GM19463 (cell line): ENCODE measurements around the gene C5orf34.
A peak's percentile ranks its signal among the peaks of the same experiment; 100 is the strongest.
"Not testable (repeated sequence)": the region's sequence is repeated elsewhere in the genome, so short reads cannot be mapped to it uniquely, and the experiment has no call there.

ENCODE experiments used
- ATAC-seq: cut with Tn5 transposase; IDR thresholded peaks from one replicate; pipeline ENCODE4 v1.9.1; 2021; ENCODE audit warnings: mild to moderate bottlenecking, moderate library complexity; ENCODE audit not compliant: unreplicated experiment

The C5orf34 gene, protein sequence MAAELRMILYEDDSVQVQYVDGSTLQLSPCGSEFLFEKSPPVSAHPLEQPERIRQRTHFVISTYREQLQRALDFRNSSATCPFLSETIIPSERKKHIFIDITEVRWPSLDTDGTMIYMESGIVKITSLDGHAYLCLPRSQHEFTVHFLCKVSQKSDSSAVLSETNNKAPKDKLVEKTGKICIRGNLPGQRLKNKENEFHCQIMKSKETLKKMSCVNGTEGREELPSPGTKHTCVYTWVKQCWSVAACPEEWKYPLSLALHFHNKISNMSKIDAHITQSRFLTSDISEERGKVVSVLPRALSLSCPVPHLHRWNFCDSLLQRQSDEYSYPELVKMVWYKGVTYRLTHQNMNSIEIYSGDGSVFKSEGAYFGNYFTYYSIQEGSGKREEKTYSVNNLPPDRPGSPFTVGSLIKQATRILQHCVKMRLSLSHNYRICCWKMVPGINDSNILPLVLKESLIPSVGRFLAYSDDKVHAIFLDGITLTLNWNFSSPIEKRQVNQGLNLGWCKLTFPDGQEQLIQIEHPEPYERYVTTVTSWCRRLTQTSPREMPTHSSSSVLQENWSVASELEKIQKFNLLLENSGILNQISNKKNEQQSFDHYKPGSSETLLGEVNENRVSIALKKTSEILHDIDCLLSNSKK

DNA sequence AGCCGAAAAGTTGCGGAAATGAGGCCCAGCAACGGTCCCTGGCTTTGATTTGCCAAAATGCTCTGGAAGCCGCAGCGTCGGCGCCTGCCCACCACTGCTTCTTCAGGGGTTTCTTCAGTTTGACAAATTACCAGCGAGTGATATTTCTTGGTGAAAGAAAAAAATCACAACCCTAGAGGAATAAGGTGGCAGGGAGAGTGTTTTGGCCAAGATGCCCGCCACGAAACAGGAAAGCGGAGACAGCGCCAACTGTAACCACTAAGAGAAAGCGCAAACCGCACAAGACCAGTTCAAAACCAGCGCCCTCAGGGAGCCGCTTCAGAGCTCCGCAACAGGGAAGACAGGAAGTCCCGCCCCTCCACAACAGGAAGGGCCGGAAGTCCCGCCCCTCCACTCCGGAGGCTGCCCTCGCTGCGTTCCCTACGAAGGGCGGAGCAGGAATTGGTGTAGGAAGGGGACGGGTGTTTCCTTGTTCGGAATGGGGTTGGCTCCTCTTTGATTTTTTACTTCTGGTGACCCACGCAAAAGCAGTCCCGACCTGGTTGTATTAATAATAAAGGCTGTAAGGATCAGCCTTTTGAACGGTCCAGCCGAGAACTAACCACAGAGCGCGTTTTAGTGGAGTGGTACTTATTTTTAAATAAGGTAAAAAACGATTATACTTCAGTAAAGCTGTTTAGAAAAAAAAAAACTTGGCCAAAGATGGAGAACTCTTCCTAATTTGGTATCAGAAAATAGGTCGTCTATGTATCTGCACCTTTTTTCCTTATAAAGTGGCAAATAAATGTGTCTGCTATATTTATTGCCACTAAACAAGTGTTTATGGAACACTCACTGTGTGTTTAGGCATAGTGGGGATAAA is at the start of gene C5orf34:
Gene C5orf34 (minus strand): TSS at position 333 of the 862 bp plus-strand sequence. CDS start 5,809 bp downstream, outside the sequence.
- peak; percentile 99 for ATAC-seq

DNA sequence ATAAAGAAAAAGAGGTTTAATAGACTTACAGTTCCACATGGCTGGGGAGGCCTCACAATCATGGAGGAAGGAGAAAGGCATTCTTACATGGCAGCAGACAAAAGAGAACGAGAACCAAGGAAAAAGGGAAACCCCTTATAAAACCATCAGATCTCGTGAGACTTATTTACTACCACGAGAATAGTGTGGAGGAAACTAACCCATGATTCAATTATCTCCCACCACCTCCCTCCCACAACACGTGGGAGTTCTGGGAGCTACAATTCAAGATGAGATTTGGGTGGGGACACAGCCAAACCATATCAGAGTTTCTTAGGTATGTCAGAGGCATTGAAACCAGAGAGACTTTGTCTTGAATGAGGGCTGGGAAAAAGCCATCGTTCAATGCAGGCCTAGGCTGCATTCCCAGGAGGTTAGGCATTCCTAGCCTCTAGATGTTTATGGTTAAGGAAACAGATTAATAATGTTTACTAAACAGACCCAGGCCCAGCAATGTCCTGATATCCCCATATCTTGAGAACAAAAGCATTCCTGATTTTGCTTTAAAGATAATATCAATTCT is 49.4 kb upstream of the C5orf34 start:
- ATAC-seq, result no peak

DNA sequence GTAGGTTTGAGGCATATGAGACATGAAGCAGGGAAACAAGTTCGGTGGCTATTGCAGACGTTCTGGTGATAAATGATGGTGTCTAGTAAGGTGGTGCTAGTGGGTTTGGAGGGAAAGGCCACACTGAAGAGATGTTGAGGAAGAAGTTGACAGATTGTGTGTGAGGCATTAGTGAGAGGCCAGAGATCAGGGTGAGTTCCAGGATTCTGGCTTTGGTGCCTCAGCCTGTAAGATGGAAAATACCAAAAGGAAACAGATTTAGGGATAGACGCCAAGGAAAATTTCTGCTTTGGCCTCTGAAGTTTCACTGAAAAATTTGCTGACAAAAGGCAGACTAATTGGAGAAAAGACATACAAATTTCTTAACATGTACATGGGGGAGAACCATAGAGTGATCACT is 48.4 kb upstream of the C5orf34 start:
- ATAC-seq, result no peak

DNA sequence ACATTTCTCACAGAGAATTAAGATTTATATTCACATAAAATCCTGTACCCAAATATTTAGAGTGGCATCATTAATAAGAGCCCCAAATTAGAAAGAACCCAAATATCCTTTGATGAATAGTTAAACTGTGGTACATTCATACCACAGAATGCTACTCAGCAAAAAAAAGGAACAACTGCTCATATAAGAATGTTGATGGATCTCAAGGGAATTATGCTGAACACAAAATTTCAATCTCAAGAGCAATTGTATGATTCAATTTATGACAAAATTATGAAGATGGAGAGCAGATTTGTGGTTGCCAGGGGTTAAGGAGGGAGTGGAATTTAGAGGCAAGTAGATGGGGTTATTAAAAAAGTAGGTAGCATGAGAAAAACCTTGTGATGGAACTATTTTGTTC is 46.4 kb upstream of the C5orf34 start:
- ATAC-seq, result no peak

- ATAC-seq, result no peak
Observed at GRCh38 chr5:43560128-43560527, 45.2 kb upstream of the C5orf34 start.

DNA sequence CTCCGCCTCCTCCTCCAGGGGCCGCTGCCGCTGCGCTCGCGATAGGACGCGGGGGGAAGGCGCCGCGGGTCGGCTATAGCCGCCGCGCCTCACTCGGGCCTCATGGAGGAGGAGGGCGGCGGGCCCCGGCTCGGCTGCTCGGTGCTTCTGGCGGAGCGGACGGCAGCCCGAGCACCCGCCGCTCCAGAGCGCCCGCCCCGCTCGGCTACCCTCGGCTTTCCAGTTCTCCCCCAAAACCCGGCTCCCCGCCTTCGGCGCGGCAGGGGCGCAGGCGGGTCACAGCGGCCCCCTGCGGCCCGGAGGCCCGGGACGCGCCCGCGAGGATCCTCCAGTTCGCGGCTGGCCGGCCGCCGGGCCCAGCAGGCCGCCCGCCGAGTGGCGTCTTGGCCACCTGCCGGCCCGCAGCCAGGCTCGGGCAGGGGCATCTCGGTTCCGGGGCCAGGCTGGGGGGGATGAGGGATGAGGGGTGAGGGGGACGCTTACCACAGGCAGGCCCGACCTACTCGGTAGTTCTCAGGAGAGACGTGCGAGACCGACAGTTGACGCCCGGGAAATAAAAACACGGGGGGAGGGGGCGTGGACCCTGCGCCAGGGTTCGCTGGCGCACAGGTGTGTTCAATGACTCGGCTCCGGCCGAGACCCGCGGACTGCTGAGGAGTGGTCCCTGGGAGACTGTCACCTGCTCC is 42.1 kb upstream of the C5orf34 start, which contains the start of gene PAIP1:
Gene PAIP1 (minus strand): TSS at position 221 of the 686 bp plus-strand sequence. CDS start 231 bp downstream, outside the sequence.
- peak; percentile 72 for ATAC-seq

DNA sequence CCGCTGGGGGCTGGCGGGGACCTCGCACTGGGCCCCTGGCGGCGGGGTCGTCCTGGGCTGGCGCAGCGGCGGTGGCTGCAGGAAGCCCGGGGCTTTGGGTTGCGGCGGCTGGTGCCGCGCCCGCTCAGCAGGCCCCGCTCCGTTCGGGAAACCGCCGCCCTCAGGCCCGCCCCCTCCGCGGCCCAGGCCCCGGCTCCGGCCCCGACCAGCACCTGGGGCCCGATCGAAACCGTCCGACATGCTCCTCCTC is 41.6 kb upstream of the C5orf34 start:
- peak; percentile 89 for ATAC-seq

- no peak for ATAC-seq
Observed at GRCh38 chr5:43555895-43556606, 41.1 kb upstream of the C5orf34 start.

DNA sequence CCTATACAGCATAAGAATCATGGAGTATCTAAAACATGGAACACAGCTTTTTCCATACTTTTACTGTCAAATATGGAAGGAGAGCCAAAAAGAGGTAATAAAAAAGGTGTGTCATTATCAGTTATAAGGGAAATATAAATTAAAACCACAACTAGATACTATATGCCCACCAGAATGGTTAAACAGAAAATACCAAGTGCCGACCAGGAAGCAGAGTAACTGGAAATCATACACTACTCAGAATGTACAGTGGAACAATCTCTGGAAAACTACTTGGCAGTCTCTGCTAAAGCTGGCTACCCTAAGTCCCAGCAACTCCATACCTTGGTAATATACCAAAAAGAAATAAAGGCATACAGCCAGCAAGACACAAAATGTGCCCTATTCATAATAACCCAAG is 39.5 kb upstream of the C5orf34 start:
- no peak for ATAC-seq

DNA sequence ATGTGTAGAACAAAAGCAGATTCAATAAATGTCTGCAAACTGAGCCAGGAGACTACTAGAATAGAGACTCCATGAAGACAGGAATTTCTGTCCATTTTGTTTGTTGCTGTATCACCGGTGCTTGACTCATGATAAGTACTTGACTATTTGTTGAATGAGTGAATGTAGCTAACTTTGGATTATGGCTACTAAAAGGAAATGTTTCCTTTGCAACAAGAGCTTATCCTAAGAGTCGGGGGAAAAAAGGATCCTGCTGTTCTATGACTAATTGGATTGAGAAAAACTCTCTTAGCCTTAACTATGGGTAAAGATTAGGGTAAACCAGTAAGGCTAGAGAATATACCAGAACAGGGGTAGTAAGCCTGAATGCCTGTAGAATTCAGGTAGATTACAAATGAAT is 38.4 kb upstream of the C5orf34 start:
- no peak for ATAC-seq

- ATAC-seq, result no peak
Observed at GRCh38 chr5:43551731-43552130, 36.8 kb upstream of the C5orf34 start.

DNA sequence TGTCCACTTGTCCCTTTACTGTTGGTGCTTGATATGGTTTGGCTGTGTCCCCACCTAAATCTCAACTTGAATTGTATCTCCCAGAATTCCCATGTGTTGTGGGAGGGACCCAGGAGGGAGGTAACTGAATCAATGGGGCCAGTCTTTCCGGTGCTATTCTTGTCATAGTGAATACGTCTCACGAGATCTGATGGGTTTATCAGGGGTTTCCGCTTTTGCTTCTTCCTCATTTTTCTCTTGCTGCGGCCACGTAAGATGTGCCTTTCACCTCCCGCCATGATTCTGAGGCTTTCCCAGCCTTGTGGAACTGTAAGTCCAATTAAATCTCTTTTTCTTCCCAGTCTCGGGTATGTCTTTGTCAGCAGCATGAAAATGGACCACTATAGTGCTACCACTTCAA is 34.3 kb upstream of the C5orf34 start:
- ATAC-seq, result not testable (repeated sequence)

DNA sequence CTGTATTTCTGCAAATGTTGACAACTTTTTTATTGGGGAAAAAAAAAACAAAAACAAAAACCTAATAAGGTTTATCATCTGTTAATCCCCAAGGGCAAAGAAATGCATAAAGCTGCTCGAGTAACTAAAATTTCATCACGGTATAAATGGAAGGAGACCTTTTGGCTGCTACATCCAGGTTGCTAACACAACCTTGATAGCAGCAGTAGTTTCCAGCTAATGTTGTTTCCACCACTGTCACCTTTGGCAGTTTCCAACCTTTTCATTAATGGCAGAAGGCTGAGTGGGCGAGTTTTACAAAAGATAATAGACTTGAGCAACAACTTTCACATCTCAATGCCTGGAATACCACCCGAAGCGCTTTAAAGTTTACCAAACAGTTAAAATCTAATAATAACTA is 33.4 kb upstream of the C5orf34 start:
- no peak for ATAC-seq

DNA sequence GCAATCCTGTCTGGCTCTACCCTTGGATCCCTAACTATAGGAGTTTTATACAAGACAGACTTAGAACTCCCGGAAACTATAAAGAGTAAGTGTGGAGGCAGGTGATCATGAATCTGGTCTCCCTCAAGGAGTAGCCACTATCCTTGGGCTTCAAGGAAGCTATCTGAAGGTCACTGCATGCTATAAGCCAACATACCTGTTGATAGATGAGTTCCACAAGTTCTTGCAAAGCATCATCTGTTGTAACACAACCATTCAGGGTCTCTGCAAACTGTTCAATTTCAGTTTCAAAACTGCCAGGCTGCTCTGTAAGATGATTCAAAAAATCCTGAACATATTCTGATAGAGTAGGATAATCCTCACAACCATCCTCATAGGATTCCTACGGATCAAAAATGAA is 32.6 kb upstream of the C5orf34 start:
- ATAC-seq, result no peak

- no peak for ATAC-seq
Observed at GRCh38 chr5:43543434-43543833, 28.5 kb upstream of the C5orf34 start.

- ATAC-seq, result no peak
Observed at GRCh38 chr5:43540746-43541145, 25.8 kb upstream of the C5orf34 start.

DNA sequence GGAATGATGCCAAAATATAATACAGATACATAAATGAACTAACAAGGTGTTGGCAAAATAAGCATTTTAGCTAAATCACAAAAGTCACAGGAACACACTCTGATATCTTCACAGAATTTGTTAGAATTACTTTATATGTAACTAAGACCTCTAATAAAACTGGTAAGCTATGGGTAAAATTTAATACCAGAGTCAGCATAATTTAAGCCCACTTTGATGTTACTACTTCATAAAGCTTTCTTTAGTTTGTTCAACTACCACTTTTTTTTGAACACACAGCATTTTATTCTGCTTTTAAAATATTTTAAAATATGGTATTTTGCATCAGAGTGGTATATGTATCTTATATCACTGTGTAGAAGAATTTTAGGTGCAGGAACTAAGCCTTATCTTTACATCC is 22.0 kb upstream of the C5orf34 start:
- ATAC-seq, result no peak

- no peak for ATAC-seq
Observed at GRCh38 chr5:43533646-43534045, 18.7 kb upstream of the C5orf34 start.

DNA sequence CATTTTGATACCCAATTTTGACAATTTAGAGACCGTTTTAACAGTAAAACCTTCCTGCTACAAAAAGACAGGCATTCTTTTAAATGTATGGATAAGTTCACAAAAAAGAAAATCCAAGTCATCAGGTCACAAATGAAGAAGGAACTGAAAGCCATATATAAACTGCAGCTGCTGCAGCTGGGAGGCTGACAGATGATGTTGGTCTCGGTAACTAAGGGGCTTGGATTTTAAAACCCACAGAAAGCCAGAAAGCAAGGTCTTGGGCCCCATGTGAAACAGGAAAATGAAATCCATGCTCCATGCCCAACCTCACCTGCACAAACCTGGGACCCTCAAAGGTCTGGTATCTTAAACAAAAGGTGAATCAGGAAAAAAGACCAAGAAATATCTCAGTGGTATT is 15.7 kb upstream of the C5orf34 start:
- ATAC-seq, result no peak

GRCh38 chr5:43523662-43524072 is 8.7 kb upstream of the C5orf34 start:
- no peak for ATAC-seq
